Mammary epithelial cell (primary cell): ENCODE data around the gene FLT3.

Experiments used
- CTCF ChIP-seq, 2 donors: IDR thresholded peaks in 1 of 2; conservative IDR thresholded peaks in 1 of 2; 2 replicates each; pipeline ENCODE4 v1.5.1; 2011 to 2012; ENCODE audit warnings: inconsistent platforms in 2 of 2, low read length in 2 of 2, mild to moderate bottlenecking in 2 of 2, control low read depth in 1 of 2, low read depth in 1 of 2; ENCODE audit not compliant: insufficient read depth in 1 of 2; ENCODE audit errors: extremely low read depth in 1 of 2
- EZH2 ChIP-seq: IDR thresholded peaks from 2 replicates; pipeline ENCODE4 v1.6.1; 2012; ENCODE audit warnings: low read length, inconsistent platforms, borderline replicate concordance

- TF ChIP-seq CTCF (conservative IDR thresholded peaks at IDR 0.05 in 1 of 2, IDR thresholded peaks at IDR 0.05 in 1 of 2; ENCODE audit: extremely low read depth in 1 of 2, insufficient read depth in 1 of 2, low read depth in 1 of 2, low read length in 2 of 2) (no peak), EZH2 (no peak)
These were observed 73.9 kb downstream of the FLT3 start for GRCh38 chr13:28026508-28026907.
